GM18502 (cell line): ENCODE data around the gene TAPT1.
"Not testable (repeated sequence)": the region's sequence is repeated elsewhere in the genome, so short reads cannot be mapped to it uniquely, and the experiment has no call there.

Experiments used
- ATAC-seq: cut with Tn5 transposase; IDR thresholded peaks from one replicate; pipeline ENCODE4 v1.9.1; 2021; ENCODE audit warnings: mild to moderate bottlenecking; ENCODE audit not compliant: unreplicated experiment, poor library complexity

TAPT1 gene

DNA sequence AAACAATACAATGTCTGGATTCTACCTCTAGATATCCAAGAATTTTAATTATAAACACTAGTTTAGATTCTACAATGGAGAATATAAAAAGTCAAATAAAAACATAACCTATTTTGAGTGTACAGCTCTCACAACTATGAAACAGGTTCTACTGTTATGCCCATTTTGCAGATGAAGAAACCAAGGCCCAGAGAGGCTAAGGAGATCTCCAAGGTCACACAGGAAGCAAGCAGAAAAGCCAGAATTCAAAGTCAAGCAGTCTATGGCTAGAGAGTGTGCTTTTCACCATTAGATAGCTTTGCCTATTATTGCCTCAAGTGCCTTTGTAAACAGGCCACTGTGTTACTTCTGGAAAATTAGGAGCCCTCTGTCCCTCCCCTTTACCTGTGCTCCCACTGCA lies 7.3 kb downstream of the TAPT1 start:
- ATAC-seq, result no peak

DNA sequence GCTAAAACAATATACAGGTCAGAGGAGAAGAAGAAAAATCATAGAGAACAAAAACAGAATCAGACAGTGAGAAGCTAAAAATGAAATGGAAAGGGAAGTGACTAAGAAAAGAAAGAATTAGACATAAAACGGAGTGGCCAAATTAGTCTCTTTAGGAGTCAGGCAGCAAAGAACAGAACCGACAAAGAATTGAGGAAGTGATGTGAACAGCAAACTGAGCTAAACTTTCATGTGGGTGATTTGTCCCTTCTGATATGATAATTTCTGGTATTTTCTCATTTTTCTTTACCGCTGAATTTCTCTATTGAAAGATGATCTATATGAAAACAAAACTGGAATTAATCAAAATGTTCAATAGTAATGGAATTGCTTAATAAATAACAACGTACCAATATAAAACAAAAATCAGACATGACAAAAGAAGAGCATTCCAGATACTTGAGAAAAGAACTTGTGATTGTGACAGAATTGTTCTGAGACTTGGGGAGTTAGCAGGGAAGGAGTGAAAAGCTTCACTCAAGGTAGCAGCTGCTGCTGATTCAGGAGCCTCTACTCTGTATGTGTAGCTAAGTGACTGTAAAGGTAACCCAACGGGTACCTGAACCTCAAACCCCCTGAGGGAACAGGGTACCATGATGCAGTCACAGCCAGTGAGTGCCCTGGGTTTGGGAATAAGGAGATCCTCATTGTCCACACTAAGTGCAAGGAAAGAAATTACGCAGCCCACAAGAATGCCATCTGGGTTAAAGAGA lies 8.8 kb downstream of the TAPT1 start:
- peak; percentile 84 for ATAC-seq

DNA sequence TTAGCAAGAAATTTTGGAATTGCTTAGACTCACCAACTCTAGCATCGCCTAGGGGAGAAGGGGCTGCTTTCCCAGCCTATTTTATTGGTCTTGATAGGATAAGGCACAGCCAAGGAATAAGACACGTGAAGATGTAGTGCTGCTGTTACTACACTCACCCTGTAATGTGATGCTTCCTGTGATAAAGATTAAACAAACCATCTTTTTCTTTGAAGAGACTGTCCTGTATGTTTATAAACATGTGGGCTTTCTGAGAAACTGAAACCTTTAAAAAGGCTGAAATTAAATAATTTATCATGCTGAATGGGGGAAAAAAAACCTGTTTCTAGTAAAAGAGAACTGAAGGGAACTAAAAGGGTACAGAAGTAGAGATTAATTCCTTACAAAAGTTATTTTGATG lies 13.2 kb downstream of the TAPT1 start:
- ATAC-seq, result no peak

DNA sequence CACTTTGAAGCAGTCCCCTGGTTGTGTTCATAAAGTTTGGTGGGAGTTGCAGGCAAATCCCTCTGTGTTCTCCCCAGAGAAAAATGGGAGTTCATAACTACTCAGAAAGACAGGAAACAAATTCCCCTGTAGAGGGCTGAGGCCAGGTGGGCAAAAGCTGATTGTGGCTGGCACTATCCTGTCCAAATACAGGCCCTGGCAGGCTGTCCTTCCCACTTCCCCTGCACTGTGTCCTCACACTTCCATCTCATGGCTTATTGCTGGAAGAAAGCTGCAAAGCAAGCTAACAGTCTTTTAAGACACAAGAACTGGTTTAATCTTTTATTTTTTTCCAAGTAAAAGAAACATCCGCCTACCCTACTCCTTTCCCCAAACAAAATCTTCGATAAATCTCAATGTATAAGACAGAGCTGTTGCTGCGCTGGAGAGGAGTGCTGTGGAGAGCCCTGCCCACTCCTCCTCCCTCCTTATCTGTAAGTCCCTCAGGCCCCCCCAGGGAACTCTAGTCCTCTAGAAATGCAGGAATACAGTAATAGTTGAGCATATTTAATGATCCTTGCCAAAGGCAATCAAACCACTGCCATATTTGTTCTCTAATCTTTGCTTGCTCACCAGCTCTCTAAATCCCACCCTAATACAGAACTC lies 14.0 kb downstream of the TAPT1 start:
- ATAC-seq, result no peak

DNA sequence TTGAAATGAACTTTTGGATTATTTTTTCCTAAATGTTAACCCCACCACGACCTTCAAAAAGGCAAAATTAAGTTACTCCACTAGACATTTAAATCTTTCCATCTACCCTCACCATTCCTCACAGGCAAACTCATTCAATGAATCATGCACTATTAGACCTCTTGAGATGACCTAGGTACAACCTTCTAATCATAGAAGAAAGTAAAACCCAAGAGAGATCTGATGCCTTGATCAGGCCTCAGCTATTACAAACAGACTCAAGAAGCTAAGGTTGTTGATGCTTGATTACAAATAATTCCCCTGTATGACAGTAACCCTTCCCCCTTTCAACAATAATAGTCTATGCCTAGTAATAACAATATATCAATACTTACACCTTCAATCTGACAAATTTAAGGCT lies 18.9 kb downstream of the TAPT1 start:
- no peak for ATAC-seq

DNA sequence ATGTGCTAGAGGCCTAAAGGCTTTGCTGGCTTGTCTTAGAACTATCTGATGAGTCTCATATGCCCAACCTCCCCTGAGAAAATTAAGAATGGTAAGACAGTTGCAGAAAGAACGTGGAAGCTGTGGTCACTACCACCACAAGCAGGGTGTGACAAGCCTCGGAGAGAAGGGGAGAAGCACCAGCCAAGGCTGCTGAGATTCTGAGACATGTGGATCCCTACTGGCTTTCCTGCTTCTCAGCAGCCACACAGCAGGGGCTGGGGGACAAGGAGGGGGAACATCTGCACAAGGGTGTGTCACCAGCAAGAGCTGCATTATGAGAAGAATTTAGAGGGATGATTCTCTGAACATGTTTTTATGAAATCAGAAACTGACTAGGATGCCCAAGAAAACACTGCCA lies 19.4 kb downstream of the TAPT1 start:
- ATAC-seq, result no peak

DNA sequence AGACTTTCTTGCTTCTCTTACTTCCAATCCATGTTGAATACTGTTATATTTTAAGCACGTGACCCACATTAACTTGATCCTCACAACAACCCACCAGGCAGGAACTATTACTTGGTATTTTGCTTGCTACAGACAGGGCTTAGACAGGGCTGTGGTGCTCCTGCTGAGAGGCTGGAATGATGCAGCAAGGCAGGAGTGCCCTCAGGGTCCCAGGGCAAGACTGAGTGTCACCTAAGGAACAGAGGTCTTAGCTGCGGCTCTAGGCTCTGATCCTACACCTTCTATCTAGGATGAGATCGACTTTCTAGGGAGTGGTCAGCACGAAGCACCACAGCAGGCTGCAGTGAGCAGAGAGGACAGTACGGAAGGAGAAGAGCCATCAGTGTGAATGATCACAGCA lies 20.0 kb downstream of the TAPT1 start:
- no peak for ATAC-seq

DNA sequence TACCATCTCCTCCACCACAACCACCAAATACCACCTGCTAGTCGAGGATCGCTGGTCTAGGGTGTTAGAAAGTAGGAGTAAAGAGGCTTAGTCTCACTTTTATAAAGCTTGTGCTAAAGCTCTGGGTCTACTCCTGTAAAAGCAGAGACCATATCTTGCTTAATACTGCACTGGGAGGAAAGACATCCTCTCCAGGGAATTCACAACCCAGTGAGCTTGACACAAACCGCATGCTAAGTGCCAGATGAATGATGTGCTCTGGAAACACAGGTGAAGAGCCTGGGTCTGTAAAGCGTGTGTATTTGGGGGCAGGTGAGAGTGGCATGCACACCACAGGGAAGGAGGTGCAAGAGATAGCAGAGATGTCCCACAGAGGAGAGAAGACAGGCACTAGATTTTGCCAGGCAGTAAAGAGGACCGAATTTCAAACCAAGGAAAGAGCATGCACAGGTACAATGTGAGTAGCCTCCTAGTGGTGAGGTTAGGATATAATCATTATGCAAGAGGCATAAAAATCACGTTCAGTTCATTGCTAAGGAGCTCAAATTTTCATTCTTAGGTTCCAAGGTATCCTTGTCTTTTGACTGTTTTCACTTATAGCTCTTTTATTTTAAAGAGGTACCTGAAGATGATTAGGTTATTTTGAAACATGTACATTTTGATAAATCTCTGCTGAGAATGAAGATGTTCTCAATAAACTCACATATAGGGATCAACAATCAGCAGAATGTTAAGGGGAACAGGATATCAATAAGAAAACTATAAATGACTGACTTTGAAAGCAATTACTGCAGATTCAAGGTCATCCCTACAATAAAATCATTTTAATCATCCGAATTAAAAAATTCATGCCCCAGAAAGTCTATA lies 20.7 kb downstream of the TAPT1 start:
- peak; percentile 94 for ATAC-seq

DNA sequence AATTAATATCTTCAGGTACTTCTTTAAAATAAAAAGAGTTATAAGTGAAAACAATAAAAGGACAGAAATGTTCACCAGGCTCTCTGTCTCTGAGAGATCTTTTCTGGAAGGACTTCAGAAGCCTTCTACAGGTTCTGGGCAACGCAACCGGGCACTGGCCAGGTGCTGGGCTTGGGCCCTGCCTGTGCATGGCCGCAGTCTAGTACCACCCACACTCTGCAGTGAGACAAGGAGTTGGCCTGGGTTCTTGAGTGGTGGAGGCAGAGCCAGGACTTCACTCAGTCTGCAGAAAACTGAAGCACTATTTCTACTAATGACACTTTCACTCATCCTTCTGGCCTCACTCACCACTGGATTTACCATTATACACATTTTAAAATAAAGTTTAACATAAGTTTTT lies 21.8 kb downstream of the TAPT1 start:
- ATAC-seq, result no peak

DNA sequence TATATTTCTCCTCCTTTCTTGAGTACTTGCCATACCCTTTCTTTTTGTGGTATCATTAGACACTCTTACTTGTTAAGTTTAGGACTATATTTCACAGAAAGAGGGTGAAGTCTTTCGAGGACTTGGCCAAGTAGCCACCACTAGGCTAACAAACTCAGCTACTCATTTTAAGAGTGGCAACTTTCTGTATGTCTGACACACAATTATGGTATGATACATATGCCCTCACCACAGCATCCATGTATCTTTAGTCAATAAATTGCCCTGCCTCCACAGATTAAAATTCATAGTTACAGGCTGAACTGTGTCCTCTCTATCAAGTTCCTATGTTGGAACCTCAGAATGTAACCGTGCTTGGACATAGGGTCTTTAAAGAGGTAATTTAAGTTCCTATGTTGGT lies 23.2 kb downstream of the TAPT1 start:
- no peak for ATAC-seq

DNA sequence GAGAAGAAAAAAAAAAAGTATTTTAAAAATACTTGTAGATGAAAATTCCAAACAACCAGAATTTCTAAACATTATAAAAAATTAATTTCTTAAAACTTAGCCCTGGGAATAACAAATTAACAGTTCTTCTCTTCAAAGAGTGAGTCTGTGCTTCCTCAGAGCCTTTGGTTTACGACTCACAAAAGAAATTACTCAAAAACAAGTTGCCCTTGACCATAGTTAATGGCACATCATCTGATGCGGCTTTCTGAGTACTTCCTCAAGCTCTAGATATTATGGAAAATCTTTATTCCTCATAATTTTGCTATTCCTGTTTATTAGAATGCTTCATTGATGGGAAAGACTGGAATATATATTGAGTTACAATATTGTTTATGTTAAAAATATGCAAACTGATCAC lies 23.7 kb downstream of the TAPT1 start:
- no peak for ATAC-seq

DNA sequence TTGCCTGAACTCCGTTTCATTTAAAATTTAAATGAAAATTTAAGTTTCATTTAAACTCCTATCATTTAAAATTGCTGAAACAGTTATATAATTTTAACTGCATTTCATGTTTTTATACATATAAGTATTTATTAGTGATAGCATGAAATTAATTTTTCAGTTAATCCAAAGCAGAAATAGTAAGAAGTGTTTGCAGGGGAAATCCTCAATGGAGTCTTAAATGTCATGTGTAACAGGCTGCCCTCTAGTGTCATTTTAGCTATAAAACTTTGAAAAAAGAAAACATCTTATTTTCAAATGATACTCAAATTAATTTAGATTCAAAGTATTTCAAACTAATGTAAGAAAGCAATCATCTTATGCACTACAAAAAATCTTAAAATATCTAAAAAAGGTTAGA lies 27.2 kb downstream of the TAPT1 start:
- ATAC-seq, result no peak

DNA sequence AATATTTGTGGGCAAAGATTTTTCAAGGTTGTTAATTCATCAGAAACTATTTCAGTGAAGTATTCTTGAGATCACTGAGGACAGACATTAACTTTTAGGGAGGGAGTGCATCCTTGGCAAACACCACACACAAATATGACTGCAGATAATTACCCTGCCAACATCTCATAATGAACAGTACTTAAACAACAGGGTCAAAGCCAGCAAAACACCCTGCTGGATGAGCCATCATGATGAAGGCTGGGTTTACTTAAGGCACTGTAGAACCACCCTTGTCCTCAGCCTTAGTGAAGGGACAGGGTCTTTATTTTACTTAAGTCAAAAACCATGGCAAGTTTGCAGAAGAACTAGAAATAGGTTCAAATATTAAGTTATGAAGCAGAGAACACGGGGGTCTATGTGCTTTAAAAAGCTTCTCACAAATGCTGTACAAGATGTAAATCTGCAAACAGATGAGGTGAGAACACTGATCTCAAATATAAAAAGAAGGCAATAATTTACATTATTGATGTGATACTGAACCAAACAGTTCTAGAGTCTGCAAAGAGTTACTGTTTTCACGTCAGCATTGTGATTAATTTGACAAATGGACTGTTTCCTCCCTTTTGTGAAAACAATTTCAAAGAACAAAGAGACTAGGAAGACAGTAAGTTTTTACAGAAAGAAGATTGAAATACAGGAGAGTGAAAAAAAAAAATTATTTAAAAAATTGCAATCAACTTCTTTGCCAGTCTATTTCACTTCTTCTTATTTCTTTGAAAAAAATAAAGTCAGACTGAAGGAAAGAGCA lies 28.2 kb downstream of the TAPT1 start:
- ATAC-seq, result no peak

DNA sequence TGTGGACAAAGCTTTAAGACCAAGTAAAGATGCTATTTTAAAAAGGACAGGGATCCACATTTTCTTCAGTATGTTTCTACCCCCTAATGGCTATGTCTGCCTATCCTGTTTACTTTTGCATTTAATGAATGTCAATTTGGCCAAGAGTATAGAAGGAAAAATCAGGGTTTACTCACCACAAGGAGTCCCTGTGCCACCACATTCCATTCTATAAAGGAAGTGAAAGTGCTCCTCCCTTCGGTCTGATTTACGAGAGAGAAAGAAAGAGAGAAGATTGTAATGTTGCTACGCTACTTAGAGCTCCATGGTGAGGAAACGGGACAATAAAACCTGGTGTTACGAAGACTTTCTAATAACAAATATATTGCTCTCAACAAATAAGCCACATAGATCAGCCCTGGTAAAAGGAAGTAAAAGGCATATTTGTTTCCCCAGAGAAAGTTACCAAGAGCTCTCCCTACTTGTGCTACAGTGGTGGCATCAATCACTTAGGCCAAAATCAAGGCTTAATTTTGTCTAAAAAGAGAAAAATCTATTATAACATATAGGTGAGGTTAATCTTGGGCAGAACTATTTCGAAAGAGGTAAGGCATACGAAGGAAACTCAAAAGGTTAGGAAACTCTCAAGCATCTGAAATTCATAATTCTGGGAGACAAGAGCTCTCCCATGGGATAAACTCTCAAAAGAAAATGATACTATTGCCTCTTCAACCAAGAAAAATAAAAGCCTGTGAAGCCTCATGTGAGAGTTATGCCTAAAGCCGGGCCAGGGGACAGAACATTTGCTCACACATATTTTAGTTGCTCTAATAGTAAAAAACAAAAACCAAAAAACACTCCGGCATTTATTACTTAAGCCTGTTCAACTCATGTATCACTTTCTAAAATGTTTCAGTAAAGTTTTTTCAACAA lies 29.5 kb downstream of the TAPT1 start:
- ATAC-seq, result peak; percentile 85

DNA sequence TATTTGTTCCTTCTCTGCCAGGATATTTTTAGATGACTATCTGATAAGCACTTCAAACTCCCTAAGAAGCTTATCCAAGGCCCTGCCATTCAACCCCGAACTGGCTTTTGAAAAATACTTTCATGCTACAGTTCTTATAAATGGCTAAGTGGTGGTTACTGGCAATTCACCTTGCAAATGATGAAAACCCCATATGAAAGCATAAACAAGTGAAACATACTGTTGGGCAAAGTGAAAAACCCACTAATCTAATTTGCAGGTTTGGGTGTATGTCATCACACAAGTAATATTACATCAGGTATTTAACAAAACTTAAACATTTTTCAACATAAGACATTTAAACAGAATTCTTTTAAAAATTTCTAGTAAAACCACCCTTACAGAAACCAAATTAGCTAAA lies 31.1 kb downstream of the TAPT1 start:
- no peak for ATAC-seq

DNA sequence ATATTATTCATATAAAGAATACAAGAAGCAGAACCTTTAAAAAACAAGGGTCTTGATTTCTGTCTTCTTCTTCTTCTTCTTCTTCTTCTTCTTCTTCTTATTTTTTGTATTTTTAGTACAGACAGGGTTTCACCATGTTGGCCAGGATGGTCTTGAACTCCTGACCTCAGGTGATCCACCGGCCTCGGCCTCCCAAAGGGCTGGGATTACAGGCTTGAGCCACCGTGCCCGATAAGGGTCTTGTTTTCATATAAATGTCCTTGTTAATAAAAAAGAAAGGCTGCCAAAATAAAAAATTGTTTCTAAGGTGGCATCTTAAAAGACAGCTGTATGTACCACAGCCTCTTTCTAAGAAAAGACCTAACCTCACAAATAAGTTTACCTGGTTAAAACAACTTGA lies 31.5 kb downstream of the TAPT1 start:
- not testable (repeated sequence) for ATAC-seq

DNA sequence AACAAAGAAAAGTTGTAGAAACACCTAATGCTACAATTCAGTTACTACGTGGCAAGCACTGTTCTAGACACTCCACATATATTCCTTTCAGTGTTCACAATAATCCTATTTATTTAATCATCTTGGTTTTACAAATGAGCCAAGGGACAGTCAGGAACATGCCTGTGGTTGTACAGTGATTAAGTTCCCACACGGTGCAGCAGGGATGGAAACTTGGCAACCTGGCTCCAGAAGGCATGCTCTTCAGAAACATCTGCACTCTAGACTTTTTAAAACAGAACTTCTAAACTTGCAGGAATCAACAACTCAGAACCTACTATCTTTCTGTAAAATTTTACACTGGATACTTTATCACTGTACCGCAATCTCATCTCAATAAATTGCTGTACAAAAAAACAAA lies 32.1 kb downstream of the TAPT1 start:
- ATAC-seq, result no peak

DNA sequence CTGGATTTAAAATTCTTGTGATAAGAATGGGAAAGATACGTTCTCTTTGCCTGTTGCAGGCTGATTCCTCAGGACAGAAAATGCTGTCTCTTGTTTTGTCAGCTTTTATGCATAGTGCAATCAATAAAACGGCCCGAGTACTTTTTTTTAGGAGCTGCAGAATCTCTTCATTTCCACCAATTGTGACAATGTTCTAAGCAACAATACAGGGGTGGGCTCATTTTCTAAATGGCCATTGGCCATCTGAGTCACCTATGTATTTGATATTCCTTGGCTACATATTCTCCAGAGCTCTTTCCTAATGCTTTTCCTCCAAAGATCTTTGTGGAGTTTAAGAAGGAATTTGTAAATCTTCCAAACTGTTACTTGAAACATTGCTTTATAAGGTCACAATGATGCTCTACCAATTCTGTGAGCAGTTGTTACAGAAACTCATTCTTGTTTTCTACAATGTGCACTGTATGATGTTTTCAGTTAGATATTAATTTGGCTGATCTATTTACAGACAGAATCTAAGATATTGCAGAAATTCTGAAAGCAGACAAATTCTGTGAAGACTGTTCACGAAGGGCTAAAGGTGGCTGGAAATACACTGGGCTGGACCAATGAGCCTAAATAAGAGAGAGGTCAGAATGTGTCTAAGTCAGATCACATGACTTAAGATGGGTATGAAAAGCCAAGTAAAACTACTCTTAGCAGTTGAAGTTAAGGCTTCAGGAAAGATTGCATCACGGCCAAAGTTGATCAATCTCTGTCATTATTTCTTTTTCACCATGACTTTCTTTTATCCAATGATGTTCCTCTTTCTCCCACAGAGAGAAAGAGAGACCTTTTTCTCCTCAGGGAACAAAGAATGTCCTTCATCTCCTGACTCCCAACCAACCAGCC lies 33.4 kb downstream of the TAPT1 start:
- no peak for ATAC-seq

DNA sequence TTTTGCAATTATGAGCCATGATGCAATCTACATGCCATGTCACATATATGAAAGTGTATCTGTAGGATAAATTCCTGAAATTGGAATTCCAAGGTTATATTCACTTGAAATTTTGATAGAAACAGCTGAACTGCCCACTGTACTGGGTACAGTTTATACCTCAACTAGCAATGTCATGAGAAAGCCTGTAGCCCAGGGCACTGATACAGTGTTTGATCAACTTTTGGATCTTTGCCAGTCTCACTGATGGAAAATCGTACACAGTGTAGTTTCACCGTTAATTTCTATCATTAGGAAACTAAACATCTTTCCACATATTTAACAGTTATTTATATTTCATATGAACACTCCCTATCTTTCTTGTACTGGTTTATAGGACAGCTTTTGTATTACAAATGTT lies 34.2 kb downstream of the TAPT1 start:
- no peak for ATAC-seq
